DOHH2 (cell line): ENCODE data around the gene OR6B2.

Experiments
- CTCF ChIP-seq: fragments of 200-600 bp; sonication (generic); IDR thresholded peaks from one replicate; pipeline ENCODE4 v1.5.1; 2014; ENCODE audit warnings: antibody characterized with exemption, mild to moderate bottlenecking, low read depth, low read length; ENCODE audit not compliant: poor library complexity, severe bottlenecking
- EZH2phosphoT487 ChIP-seq: fragments of 200-600 bp; sonication (generic); IDR thresholded peaks from 2 replicates; pipeline ENCODE4 v1.6.1; 2017; ENCODE audit warnings: borderline replicate concordance, mild to moderate bottlenecking, antibody characterized with exemption, low read length, moderate library complexity, mixed read lengths

DNA sequence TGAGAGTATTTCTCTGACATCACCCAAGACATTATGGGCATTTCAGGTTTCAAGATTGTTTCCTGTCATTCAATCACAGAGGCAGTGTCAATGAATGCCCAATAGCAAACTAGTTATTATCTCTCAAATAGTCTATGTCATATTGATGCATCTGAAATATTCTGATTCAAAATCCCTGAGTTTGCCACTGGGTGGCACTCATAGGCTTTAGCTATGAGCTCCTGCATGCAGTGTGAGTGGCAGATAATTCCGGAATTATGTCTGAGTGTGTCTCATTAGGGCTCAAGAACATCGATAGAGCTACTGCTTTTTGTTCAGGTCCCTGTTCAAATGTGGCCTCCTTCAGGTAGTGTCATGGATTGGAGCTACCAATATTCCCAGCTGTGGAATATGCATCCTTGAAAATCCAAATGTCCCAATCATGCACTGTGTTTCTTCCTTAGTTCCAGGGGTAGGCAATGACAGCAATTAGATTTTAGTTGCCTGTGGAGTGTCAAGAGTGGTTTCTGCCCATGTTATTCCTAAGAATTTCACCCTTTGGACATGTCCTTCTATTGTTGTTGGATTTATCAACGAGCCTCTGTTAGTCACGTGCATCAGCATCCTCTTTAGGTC lies 30.9 kb upstream of the OR6B2 start:
- TF ChIP-seq CTCF = peak; percentile 72
- no peak for TF ChIP-seq EZH2phosphoT487
